ENCODE results near the gene SLC22A15. TPM values are rescaled to one million over a fixed set of nuclear protein-coding genes. Genes with fewer than 3 reads are reported as not detected.

Gene SLC22A15
- total RNA-seq, 2 donors from 2014 or later: 8.3 to 15.6 TPM

DNA sequence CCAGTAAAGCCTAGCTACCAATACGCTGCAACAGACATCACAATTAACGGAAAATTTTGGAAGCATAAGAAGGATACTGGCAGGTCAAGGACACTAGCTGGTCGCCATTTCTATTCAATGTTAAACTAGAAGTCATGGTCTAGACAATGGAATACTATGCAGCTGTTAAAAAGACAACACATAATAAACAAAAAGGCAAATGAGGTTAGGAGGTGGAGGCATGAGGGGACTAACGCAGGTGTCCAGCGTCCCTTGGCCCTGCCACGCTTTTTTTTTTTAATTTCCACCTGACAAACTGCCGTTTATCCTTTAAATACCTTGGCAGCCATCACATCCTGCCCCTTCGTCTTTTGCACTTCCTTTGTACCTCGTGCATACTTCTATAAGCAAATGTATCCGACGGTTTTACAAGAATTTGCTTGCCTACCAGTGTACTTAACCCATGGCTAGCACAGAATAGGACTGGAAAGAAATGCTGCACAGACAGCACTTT, 698 bp upstream of the SLC22A15 start:
- H3K4me1 Mint-ChIP-seq: peaks cover 35% of the 10 kb centered on the region
- TF ChIP-seq, protein P1, sequence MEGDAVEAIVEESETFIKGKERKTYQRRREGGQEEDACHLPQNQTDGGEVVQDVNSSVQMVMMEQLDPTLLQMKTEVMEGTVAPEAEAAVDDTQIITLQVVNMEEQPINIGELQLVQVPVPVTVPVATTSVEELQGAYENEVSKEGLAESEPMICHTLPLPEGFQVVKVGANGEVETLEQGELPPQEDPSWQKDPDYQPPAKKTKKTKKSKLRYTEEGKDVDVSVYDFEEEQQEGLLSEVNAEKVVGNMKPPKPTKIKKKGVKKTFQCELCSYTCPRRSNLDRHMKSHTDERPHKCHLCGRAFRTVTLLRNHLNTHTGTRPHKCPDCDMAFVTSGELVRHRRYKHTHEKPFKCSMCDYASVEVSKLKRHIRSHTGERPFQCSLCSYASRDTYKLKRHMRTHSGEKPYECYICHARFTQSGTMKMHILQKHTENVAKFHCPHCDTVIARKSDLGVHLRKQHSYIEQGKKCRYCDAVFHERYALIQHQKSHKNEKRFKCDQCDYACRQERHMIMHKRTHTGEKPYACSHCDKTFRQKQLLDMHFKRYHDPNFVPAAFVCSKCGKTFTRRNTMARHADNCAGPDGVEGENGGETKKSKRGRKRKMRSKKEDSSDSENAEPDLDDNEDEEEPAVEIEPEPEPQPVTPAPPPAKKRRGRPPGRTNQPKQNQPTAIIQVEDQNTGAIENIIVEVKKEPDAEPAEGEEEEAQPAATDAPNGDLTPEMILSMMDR (conservative IDR thresholded peaks at IDR 0.05): no peak
- H3K27me3 Mint-ChIP-seq (ENCODE audit: insufficient read depth): no peaks in the 10 kb centered on the region
- Histone ChIP-seq H3K27me3 (ENCODE audit: control insufficient read depth, insufficient read depth, low read length, poor library complexity, severe bottlenecking) (no peaks in the 10 kb centered on the region), H3K4me3 (ENCODE audit: low read length) (peak overlapping the region; percentile 89), H3K9ac (ENCODE audit: extremely low read depth, low read length, poor library complexity, severe bottlenecking) (peak overlapping the region; percentile 45), H3K36me3 (ENCODE audit: control insufficient read depth, insufficient read depth, low read length) (no peaks in the 10 kb centered on the region), H3K4me1 (ENCODE audit: control insufficient read depth, insufficient read depth, low read length) (peaks cover 6% of the 10 kb centered on the region), H3K27ac (ENCODE audit: low read depth, low read length) (no peak overlapping the region), H3K9me3 (ENCODE audit: control insufficient read depth, low read length) (no peaks in the 10 kb centered on the region)
- peak overlapping the region; percentile 90 for H3K4me3 Mint-ChIP-seq
- H3K27ac Mint-ChIP-seq: peak overlapping the region; percentile 96
- H3K9me3 Mint-ChIP-seq: no peaks in the 10 kb centered on the region
- H3K36me3 Mint-ChIP-seq (ENCODE audit: low read depth): no peaks in the 10 kb centered on the region
- DNase-seq: no peak
- WGBS, 2 experiments (ENCODE audit: insufficient coverage in 1 of 2, insufficient read length in 1 of 2): 55 to 62% methylated on average over 9 to 11 of the region's 11 CpGs

DNA sequence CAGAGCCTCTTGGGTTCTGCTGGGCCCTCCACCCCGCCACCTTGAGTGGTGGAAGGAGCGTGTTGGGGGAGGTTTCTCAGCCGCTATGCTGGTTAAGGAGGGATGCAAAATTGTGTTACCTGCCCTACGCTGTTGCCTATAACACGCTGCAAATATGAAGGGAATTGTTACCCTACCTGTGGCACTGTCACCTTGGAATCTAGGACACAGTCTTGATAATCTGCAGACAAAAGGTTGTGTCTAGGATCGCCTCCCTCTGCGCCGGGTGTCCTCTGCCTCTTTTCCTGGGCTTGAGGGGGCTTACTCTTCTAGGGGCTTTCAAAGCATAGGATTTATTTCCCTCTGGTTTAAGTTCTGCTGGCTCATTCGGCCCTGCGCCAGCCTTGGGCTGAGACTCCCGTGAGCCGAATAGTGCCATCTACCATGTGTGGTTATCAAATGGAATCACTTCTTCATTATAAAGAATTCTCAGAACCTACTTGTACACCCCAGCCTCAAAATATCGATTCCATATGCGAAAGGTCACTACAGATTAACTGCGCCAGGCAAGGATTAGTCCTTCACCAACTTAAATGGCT, 697 bp downstream of the SLC22A15 start:
- peaks cover 17% of the 10 kb centered on the region for H3K4me1 ChIP-seq (ENCODE audit: control insufficient read depth, insufficient read depth, low read length)
- Mint-ChIP-seq H3K9me3 (no peaks in the 10 kb centered on the region), H3K36me3 (ENCODE audit: low read depth) (no peaks in the 10 kb centered on the region), H3K27me3 (ENCODE audit: insufficient read depth) (no peaks in the 10 kb centered on the region), H3K4me3 (peak overlapping the region; percentile 90), H3K4me1 (peaks cover 42% of the 10 kb centered on the region), H3K27ac (peak overlapping the region; percentile 83)
- H3K9me3 ChIP-seq (ENCODE audit: control insufficient read depth, low read length): no peaks in the 10 kb centered on the region
- no peaks in the 10 kb centered on the region for H3K27me3 ChIP-seq (ENCODE audit: control insufficient read depth, insufficient read depth, low read length, poor library complexity, severe bottlenecking)
- peak overlapping the region; percentile 87 for H3K4me3 ChIP-seq (ENCODE audit: low read length)
- WGBS, 2 experiments (ENCODE audit: insufficient coverage in 1 of 2, insufficient read length in 1 of 2): 40 to 69% methylated on average over 12 to 15 of the region's 15 CpGs
- DNase-seq: no peak
- no peak overlapping the region for H3K27ac ChIP-seq (ENCODE audit: low read depth, low read length)
- H3K9ac ChIP-seq (ENCODE audit: extremely low read depth, low read length, poor library complexity, severe bottlenecking): peak overlapping the region; percentile 45
- no peaks in the 10 kb centered on the region for H3K36me3 ChIP-seq (ENCODE audit: control insufficient read depth, insufficient read depth, low read length)
- TF ChIP-seq, protein P1 (conservative IDR thresholded peaks at IDR 0.05): no peak

DNA sequence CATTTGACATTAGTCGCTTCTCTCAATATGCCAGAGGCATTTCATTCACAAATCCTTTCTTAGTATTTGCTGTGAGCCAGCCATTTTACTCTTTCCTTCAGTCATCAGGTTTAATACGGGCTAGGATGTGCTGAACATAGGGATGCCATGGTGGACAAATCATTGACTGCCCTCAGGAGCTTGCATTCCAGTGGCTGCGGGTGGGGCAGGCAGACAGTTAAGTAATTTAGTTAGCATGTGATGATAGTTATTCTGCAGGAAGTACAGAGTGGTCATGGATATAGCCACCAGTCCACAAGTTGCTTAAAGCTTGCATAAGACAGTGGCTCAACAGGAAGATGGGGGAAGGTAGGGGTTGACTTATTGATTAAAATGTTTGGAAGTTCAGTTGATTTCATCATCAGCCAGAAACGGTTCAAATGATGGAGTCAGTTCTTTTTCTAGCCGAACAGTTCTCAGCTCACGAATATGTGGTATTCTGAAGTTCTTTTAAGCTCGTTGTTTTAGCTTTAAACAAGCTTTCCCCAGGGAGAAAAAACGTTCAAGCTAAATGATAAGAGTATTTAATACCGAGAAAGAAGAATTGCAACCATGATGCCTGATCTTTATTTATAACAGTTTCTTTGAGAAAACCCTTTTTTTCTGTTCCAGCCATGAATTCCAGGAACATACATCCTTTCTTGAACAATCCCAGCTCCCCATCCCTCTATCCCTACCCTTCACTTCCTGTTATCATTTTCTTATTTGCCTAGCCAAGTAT, 1.4 kb downstream of the SLC22A15 start:
- Histone ChIP-seq H3K27me3 (ENCODE audit: control insufficient read depth, insufficient read depth, low read length, poor library complexity, severe bottlenecking) (no peaks in the 10 kb centered on the region), H3K36me3 (ENCODE audit: control insufficient read depth, insufficient read depth, low read length) (no peaks in the 10 kb centered on the region), H3K4me1 (ENCODE audit: control insufficient read depth, insufficient read depth, low read length) (peaks cover 17% of the 10 kb centered on the region), H3K4me3 (ENCODE audit: low read length) (peak overlapping the region; percentile 87), H3K27ac (ENCODE audit: low read depth, low read length) (no peak overlapping the region), H3K9ac (ENCODE audit: extremely low read depth, low read length, poor library complexity, severe bottlenecking) (no peak overlapping the region), H3K9me3 (ENCODE audit: control insufficient read depth, low read length) (no peaks in the 10 kb centered on the region)
- 80 to 92% methylated on average over 8 to 9 of the region's 9 CpGs for WGBS, 2 experiments (ENCODE audit: insufficient coverage in 1 of 2, insufficient read length in 1 of 2)
- H3K36me3 Mint-ChIP-seq (ENCODE audit: low read depth): no peaks in the 10 kb centered on the region
- no peaks in the 10 kb centered on the region for H3K27me3 Mint-ChIP-seq (ENCODE audit: insufficient read depth)
- peak overlapping the region; percentile 83 for H3K27ac Mint-ChIP-seq
- H3K9me3 Mint-ChIP-seq: no peaks in the 10 kb centered on the region
- peak overlapping the region; percentile 90 for H3K4me3 Mint-ChIP-seq
- DNase-seq: no peak
- TF ChIP-seq, protein P1 (conservative IDR thresholded peaks at IDR 0.05): no peak
- H3K4me1 Mint-ChIP-seq: peaks cover 42% of the 10 kb centered on the region
